Right lobe of liver (tissue), 6 donors: ENCODE results near the gene RANBP3. TPM values are rescaled to one million over a fixed set of nuclear protein-coding genes. Genes with fewer than 3 reads are reported as not detected.
A peak's percentile ranks its signal among the peaks of the same experiment; 100 is the strongest.

Source experiments
- ATAC-seq, 4 donors: fragments of 200-7000 bp; cut with Tn5 transposase; one replicate each; pipeline ENCODE4 v1.9.1; 2020; ENCODE audit warnings: mild to moderate bottlenecking in 4 of 4, moderate library complexity in 4 of 4
- DNase-seq, 3 donors: peaks; one replicate each; pipeline ENCODE4 v3.0.0-alpha.2; 2020
- H3K27ac ChIP-seq, 3 donors: fragments of 200-600 bp; one replicate each; pipeline ENCODE4 v1.8.0; 2022
- H3K27me3 ChIP-seq, 2 donors: fragments of 200-600 bp; one replicate each; pipeline ENCODE4 v1.8.0; 2022
- H3K36me3 ChIP-seq, 4 donors: fragments of 200-600 bp; sonication (generic) in 1 of 4; one replicate each; pipeline versions ENCODE4 v1.5.1 to v1.8.0; 2017 to 2022; ENCODE audit warnings: control low read depth in 1 of 4
- H3K4me1 ChIP-seq, 4 donors: fragments of 200-600 bp; sonication (generic) in 1 of 4; one replicate each; pipeline versions ENCODE4 v1.5.1 to v1.8.0; 2017 to 2022; ENCODE audit warnings: control low read depth in 1 of 4
- H3K4me3 ChIP-seq, 3 donors: fragments of 200-600 bp; one replicate each; pipeline ENCODE4 v1.8.0; 2022
- H3K9me3 ChIP-seq, 4 donors: fragments of 200-600 bp; sonication (generic) in 1 of 4; one replicate each; pipeline versions ENCODE4 v1.5.1 to v1.8.0; 2017 to 2022; ENCODE audit warnings: control low read depth in 1 of 4
- POLR2A ChIP-seq: fragments of 450-650 bp; IDR thresholded peaks from one replicate; pipeline ENCODE4 v1.6.1; 2017; ENCODE audit warnings: antibody characterized with exemption, mild to moderate bottlenecking
- WGBS: methylation state at CpG from one replicate; pipeline ENCODE4 v1.1.6; 2018; ENCODE audit warnings: low coverage, low lambda C conversion rate; ENCODE audit not compliant: insufficient coverage; ENCODE audit errors: missing lambda C conversion rate; 5-methylcytosine and 5-hydroxymethylcytosine counted together
- intact Hi-C, 2 donors: fragments of 100-400 bp; cut with DNase I; formaldehyde crosslinking; loops; one replicate each; pipeline versions ENCODE4 v1.11.2 to v1.14.1; 2022
- total RNA-seq, 6 experiments: library from RNA; depleted of rRNA in 2 of 6; stranded (reverse); fragments of >200 nt in 2 of 6; fragmentation: NEBNext Ultra II Directional in 3 of 6; extraction: Animal tissue kit (Norgen Biotek cat#: 25700) in 3 of 6; gene quantifications; one replicate each; pipeline versions ENCODE4 v1.1.0 to v1.2.4, GENCODE V29; 2016 to 2023
- TF ChIP-seq, protein P1 (sequence below), 4 donors: fragments of 200-600 bp in 3 of 4; fragments of 450-650 bp in 1 of 4; IDR thresholded peaks; one replicate each; pipeline versions ENCODE4 v1.5.1 to v1.8.0; 2016 to 2022; ENCODE audit warnings: antibody characterized with exemption in 4 of 4, mild to moderate bottlenecking in 2 of 4
- donor health status: DM: no; HTN: yes; CAD: no.
- donor health status: DM: no; HTN: no; CAD: no.
- donor health status: DM: no; HTN: no; CAD: no.
- donor health status: DM: no; HTN: yes; CAD: no.
- donor health status: DM: no; HTN: yes; CAD: no.

Gene RANBP3
- total RNA-seq, 6 experiments from 2014 or later, result 21.7 to 49.5 (median 24.5) TPM

DNA sequence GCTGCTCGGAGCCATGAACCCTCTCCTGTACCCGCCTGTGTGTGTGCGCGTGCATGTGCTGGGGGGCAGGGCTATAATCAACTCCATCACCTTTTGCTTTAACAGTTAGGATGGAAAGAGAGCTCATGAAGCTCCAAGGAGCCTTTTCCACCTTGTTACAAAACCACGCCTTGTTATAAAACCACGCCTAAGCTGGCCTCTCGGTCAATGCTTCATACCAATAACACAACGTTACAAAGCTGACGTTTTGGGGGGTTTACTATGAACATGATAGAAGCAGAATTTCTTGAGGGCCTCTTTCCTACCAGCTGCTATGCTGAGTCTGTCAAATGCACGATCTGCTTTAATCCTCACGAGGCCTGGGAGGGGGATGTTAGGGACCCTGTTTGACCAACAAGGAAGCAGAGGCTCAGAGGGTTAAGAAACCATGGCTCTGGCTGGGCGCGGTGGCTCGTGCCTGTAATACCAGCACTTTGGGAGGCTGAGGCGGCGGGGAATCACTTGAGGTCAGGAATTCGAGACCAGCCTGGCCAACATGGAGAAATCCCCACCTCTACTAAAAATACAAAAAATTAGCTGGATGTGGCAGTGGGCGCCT is 52.0 kb downstream of the RANBP3 start:
- H3K9me3 ChIP-seq, result no peaks in the 10 kb centered on the region
- H3K27ac ChIP-seq, result no peak overlapping the region
- TF ChIP-seq, protein P1, sequence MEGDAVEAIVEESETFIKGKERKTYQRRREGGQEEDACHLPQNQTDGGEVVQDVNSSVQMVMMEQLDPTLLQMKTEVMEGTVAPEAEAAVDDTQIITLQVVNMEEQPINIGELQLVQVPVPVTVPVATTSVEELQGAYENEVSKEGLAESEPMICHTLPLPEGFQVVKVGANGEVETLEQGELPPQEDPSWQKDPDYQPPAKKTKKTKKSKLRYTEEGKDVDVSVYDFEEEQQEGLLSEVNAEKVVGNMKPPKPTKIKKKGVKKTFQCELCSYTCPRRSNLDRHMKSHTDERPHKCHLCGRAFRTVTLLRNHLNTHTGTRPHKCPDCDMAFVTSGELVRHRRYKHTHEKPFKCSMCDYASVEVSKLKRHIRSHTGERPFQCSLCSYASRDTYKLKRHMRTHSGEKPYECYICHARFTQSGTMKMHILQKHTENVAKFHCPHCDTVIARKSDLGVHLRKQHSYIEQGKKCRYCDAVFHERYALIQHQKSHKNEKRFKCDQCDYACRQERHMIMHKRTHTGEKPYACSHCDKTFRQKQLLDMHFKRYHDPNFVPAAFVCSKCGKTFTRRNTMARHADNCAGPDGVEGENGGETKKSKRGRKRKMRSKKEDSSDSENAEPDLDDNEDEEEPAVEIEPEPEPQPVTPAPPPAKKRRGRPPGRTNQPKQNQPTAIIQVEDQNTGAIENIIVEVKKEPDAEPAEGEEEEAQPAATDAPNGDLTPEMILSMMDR (IDR thresholded peaks at IDR 0.05), result no peak
- TF ChIP-seq POLR2A, result no peak
- WGBS, result 92% methylated on average over 12 of the region's 18 CpGs
- no peak overlapping the region for H3K4me3 ChIP-seq
- H3K27me3 ChIP-seq, result no peaks in the 10 kb centered on the region
- H3K36me3 ChIP-seq, result peaks cover 3 to 81% (median 32%) of the 10 kb centered on the region in 4 donors
- ATAC-seq (no peak), DNase-seq (no peak)
- intact Hi-C loops, result no loop called here
- H3K4me1 ChIP-seq, result no peaks in the 10 kb centered on the region

DNA sequence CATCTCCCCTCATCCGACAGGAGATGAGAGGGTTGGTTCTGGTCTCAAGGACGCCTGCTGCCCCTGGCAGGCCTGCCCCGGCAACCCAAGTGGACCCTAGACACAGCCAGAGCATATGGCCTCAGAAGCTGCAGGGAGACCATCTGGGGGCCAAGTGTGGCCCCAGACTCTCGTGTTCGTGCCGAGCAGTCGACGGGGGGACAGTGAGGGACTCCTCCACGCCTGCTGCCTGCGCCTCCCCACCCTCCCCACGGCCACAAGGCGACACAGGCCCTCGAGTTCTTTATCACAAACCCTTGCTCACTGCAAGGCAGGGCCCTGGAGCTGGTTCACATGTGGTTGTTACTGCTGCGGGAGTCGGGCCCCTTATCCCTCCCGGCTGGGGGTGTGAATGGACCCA is 54.6 kb downstream of the RANBP3 start:
- Histone ChIP-seq H3K27ac (no peak overlapping the region), H3K36me3 (peaks cover 0 to 74% (median 31%) of the 10 kb centered on the region in 4 donors), H3K27me3 (no peaks in the 10 kb centered on the region), H3K9me3 (no peaks in the 10 kb centered on the region), H3K4me3 (no peak overlapping the region), H3K4me1 (no peaks in the 10 kb centered on the region)
- ATAC-seq (no peak), DNase-seq (no peak)
- intact Hi-C loops, result no loop called here
- 80% methylated on average over 1 of the region's 16 CpGs for WGBS
- TF ChIP-seq, protein P1 (IDR thresholded peaks at IDR 0.05), result no peak
- no peak for TF ChIP-seq POLR2A

DNA sequence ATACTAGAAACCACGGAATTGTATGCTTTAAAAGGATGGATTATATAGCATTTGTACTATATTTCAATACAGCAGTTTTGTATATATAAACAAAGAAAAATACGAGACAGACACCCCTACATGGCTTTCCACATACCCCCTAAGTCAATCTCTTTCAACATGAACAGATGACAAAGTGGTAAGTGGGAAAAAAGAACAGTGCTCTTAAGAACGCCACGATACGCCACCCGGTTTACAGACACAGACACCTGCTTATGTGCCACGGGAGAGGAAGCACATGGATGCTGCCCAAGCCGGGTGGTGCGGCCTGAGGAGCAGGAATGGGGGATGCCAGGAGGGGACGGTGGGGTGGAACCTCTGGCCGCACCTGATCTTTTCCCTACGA is 55.8 kb downstream of the RANBP3 start:
- no peak for DNase-seq
- no peaks in the 10 kb centered on the region for H3K4me1 ChIP-seq
- no peak overlapping the region for H3K27ac ChIP-seq
- H3K36me3 ChIP-seq, result peaks cover 0 to 76% (median 32%) of the 10 kb centered on the region in 4 donors
- ATAC-seq, result no peak
- no peaks in the 10 kb centered on the region for H3K27me3 ChIP-seq
- no peak overlapping the region for H3K4me3 ChIP-seq
- intact Hi-C loops, result no loop called here
- 90% methylated on average over 8 of the region's 12 CpGs for WGBS
- TF ChIP-seq, protein P1 (IDR thresholded peaks at IDR 0.05), result no peak
- TF ChIP-seq POLR2A, result no peak
- no peaks in the 10 kb centered on the region for H3K9me3 ChIP-seq

DNA sequence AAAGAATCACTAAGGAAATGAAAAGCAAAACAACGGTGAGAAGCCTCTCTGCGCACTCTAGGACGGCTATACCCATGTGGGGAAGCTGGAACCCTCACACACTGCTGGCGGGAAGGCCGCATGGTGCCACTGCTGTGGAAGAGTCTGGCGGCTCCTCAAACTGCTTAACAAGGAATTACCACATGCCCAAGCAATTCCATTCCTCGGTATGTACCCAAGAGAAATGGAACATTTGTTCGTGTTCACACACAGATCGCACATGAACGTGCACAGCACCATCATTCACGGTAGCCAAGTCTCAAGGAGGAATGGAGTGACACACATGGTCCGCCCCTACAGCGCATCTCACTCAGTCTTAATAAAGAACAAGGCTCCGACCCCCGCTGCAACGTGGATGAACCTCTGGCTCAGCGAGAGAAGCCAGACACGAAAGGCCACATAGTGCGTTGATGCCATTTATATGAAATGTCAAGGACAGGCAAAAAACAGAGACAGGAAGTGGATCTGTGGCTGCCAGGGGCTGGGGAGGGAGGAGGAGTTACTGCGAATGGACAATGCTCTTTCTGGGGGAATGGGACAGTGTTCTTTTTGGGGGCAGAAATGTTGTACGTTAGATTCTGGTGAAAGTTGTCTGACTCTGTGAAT is 56.3 kb downstream of the RANBP3 start:
- H3K4me3 ChIP-seq, result no peak overlapping the region
- peaks cover 0 to 76% (median 34%) of the 10 kb centered on the region in 4 donors for H3K36me3 ChIP-seq
- no peaks in the 10 kb centered on the region for H3K4me1 ChIP-seq
- TF ChIP-seq, protein P1 (IDR thresholded peaks at IDR 0.05), result no peak
- TF ChIP-seq POLR2A, result no peak
- ATAC-seq, result peak in 1 of 4 donors; percentile 21
- no peaks in the 10 kb centered on the region for H3K9me3 ChIP-seq
- DNase-seq, result no peak
- no peaks in the 10 kb centered on the region for H3K27me3 ChIP-seq
- intact Hi-C loops, result no loop called here
- no peak overlapping the region for H3K27ac ChIP-seq
- WGBS, result 81% methylated on average over 13 of the region's 21 CpGs
